Measurements from ENCODE around the gene GPER1.

GPER1 gene

DNA sequence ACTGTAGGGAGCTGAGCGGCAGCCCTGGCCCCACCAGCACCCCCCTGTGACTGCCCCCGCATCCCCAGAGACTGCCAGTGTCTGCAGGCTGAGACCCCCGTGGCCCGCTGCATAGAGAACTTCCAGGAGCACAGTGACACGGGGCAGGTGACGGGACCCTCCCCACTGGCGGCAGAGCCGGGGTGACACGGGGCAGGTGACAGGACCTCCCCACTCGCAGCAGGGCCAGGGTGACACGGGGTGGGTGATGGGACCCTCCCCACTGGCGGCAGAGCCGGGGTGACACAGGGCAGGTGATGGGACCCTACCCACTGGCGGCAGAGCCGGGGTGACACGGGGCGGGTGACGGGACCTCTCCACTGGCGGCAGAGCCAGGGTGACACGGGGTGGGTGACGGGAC lies 2.3 kb downstream of the GPER1 start:
- Histone ChIP-seq H3K9ac (ENCODE audit: low read depth in 1 of 2, low read length in 2 of 2) (no peak overlapping the region), H3K9me3 (ENCODE audit: control insufficient read depth in 1 of 2, low read length in 2 of 2) (no peaks in the 10 kb centered on the region), H3K27me3 (ENCODE audit: control insufficient read depth in 1 of 2, insufficient read depth in 2 of 2, low read length in 2 of 2) (no peaks in the 10 kb centered on the region), H3K36me3 (ENCODE audit: control insufficient read depth in 1 of 2, insufficient read depth in 2 of 2, low read length in 2 of 2) (peaks cover 0 to 5% of the 10 kb centered on the region in 2 donors), H3K27ac (ENCODE audit: low read depth, low read length) (no peak overlapping the region), H3K4me3 (ENCODE audit: low read depth in 1 of 2, low read length in 2 of 2) (no peak overlapping the region), H3K4me1 (ENCODE audit: control insufficient read depth in 1 of 2, insufficient read depth in 2 of 2, low read length in 2 of 2) (peaks cover 13 to 17% of the 10 kb centered on the region in 2 donors)

- H3K27ac ChIP-seq (ENCODE audit: low read depth, low read length), result no peak overlapping the region
- H3K4me1 ChIP-seq (ENCODE audit: control insufficient read depth in 1 of 2, insufficient read depth in 2 of 2, low read length in 2 of 2), result peaks cover 13 to 17% of the 10 kb centered on the region in 2 donors
- H3K9me3 ChIP-seq (ENCODE audit: control insufficient read depth in 1 of 2, low read length in 2 of 2), result no peaks in the 10 kb centered on the region
- peaks cover 0 to 5% of the 10 kb centered on the region in 2 donors for H3K36me3 ChIP-seq (ENCODE audit: control insufficient read depth in 1 of 2, insufficient read depth in 2 of 2, low read length in 2 of 2)
- no peak overlapping the region for H3K9ac ChIP-seq (ENCODE audit: low read depth in 1 of 2, low read length in 2 of 2)
- no peak overlapping the region for H3K4me3 ChIP-seq (ENCODE audit: low read depth in 1 of 2, low read length in 2 of 2)
- no peaks in the 10 kb centered on the region for H3K27me3 ChIP-seq (ENCODE audit: control insufficient read depth in 1 of 2, insufficient read depth in 2 of 2, low read length in 2 of 2)
Measured at GRCh38 chr7:1090686-1091643, 3.1 kb downstream of the GPER1 start.

DNA sequence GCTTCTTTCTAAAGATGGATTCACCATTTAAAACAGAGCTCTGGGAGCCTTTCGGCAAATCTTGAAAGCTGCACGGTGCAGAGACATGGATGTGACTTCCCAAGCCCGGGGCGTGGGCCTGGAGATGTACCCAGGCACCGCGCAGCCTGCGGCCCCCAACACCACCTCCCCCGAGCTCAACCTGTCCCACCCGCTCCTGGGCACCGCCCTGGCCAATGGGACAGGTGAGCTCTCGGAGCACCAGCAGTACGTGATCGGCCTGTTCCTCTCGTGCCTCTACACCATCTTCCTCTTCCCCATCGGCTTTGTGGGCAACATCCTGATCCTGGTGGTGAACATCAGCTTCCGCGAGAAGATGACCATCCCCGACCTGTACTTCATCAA lies 3.7 kb downstream of the GPER1 start:
- H3K27me3 ChIP-seq (ENCODE audit: control insufficient read depth in 1 of 2, insufficient read depth in 2 of 2, low read length in 2 of 2), result no peaks in the 10 kb centered on the region
- H3K27ac ChIP-seq (ENCODE audit: low read depth, low read length), result no peak overlapping the region
- no peak overlapping the region for H3K9ac ChIP-seq (ENCODE audit: low read depth in 1 of 2, low read length in 2 of 2)
- no peak overlapping the region for H3K4me3 ChIP-seq (ENCODE audit: low read depth in 1 of 2, low read length in 2 of 2)
- peaks cover 0 to 5% of the 10 kb centered on the region in 2 donors for H3K36me3 ChIP-seq (ENCODE audit: control insufficient read depth in 1 of 2, insufficient read depth in 2 of 2, low read length in 2 of 2)
- peaks cover 9 to 15% of the 10 kb centered on the region in 2 donors for H3K4me1 ChIP-seq (ENCODE audit: control insufficient read depth in 1 of 2, insufficient read depth in 2 of 2, low read length in 2 of 2)
- H3K9me3 ChIP-seq (ENCODE audit: control insufficient read depth in 1 of 2, low read length in 2 of 2), result no peaks in the 10 kb centered on the region

DNA sequence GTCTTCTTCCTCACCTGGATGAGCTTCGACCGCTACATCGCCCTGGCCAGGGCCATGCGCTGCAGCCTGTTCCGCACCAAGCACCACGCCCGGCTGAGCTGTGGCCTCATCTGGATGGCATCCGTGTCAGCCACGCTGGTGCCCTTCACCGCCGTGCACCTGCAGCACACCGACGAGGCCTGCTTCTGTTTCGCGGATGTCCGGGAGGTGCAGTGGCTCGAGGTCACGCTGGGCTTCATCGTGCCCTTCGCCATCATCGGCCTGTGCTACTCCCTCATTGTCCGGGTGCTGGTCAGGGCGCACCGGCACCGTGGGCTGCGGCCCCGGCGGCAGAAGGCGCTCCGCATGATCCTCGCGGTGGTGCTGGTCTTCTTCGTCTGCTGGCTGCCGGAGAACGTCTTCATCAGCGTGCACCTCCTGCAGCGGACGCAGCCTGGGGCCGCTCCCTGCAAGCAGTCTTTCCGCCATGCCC lies 4.3 kb downstream of the GPER1 start:
- no peaks in the 10 kb centered on the region for H3K27me3 ChIP-seq (ENCODE audit: control insufficient read depth in 1 of 2, insufficient read depth in 2 of 2, low read length in 2 of 2)
- H3K9ac ChIP-seq (ENCODE audit: low read depth in 1 of 2, low read length in 2 of 2), result no peak overlapping the region
- H3K27ac ChIP-seq (ENCODE audit: low read depth, low read length), result no peak overlapping the region
- H3K4me3 ChIP-seq (ENCODE audit: low read depth in 1 of 2, low read length in 2 of 2), result no peak overlapping the region
- no peaks in the 10 kb centered on the region for H3K9me3 ChIP-seq (ENCODE audit: control insufficient read depth in 1 of 2, low read length in 2 of 2)
- peaks cover 0 to 5% of the 10 kb centered on the region in 2 donors for H3K36me3 ChIP-seq (ENCODE audit: control insufficient read depth in 1 of 2, insufficient read depth in 2 of 2, low read length in 2 of 2)
- peaks cover 7 to 10% of the 10 kb centered on the region in 2 donors for H3K4me1 ChIP-seq (ENCODE audit: control insufficient read depth in 1 of 2, insufficient read depth in 2 of 2, low read length in 2 of 2)

GRCh38 chr7:1092806-1093501 lies 5.0 kb downstream of the GPER1 start:
- Histone ChIP-seq H3K36me3 (ENCODE audit: control insufficient read depth in 1 of 2, insufficient read depth in 2 of 2, low read length in 2 of 2) (peaks cover 0 to 5% of the 10 kb centered on the region in 2 donors), H3K27ac (ENCODE audit: low read depth, low read length) (no peak overlapping the region), H3K4me1 (ENCODE audit: control insufficient read depth in 1 of 2, insufficient read depth in 2 of 2, low read length in 2 of 2) (peaks cover 0 to 2% of the 10 kb centered on the region in 2 donors), H3K4me3 (ENCODE audit: low read depth in 1 of 2, low read length in 2 of 2) (no peak overlapping the region), H3K9ac (ENCODE audit: low read depth in 1 of 2, low read length in 2 of 2) (no peak overlapping the region), H3K27me3 (ENCODE audit: control insufficient read depth in 1 of 2, insufficient read depth in 2 of 2, low read length in 2 of 2) (no peaks in the 10 kb centered on the region), H3K9me3 (ENCODE audit: control insufficient read depth in 1 of 2, low read length in 2 of 2) (no peaks in the 10 kb centered on the region)

GRCh38 chr7:1093502-1093843 lies 5.6 kb downstream of the GPER1 start:
- no peak overlapping the region for H3K9ac ChIP-seq (ENCODE audit: low read depth in 1 of 2, low read length in 2 of 2)
- no peaks in the 10 kb centered on the region for H3K4me1 ChIP-seq (ENCODE audit: control insufficient read depth in 1 of 2, insufficient read depth in 2 of 2, low read length in 2 of 2)
- peaks cover 0 to 5% of the 10 kb centered on the region in 2 donors for H3K36me3 ChIP-seq (ENCODE audit: control insufficient read depth in 1 of 2, insufficient read depth in 2 of 2, low read length in 2 of 2)
- no peak overlapping the region for H3K27ac ChIP-seq (ENCODE audit: low read depth, low read length)
- H3K4me3 ChIP-seq (ENCODE audit: low read depth in 1 of 2, low read length in 2 of 2), result no peak overlapping the region
- no peaks in the 10 kb centered on the region for H3K9me3 ChIP-seq (ENCODE audit: control insufficient read depth in 1 of 2, low read length in 2 of 2)
- H3K27me3 ChIP-seq (ENCODE audit: control insufficient read depth in 1 of 2, insufficient read depth in 2 of 2, low read length in 2 of 2), result no peaks in the 10 kb centered on the region

DNA sequence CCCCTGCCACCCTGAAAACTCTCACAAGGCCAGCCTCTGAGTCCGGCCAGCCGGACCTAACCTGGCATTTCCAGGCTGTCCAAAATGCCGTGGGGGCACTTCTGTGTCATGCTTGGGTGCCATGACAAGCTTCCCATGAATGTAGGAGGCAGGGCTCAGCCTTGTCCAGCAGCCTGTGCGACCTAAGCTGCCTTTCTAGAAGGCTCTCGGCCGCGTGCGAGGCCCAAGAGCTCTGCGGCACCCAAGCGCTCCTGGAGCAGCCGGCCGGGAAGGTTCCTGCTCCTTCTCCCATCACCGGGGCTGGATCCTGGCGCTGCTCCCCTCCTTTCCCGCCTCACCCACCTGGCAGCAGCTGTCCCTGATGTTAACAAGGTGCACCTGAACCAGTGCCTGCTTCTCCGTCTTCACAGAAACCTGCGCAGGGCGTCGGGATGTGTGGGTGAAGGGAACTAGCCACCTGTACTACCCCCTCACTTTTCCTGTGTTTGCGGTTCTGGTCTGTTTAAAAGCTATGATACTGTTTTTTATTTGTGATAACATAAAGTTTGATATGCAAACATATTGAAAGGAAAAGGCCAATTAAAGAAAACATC lies 6.1 kb downstream of the GPER1 start:
- H3K27ac ChIP-seq (ENCODE audit: low read depth, low read length), result no peak overlapping the region

GRCh38 chr7:1094870-1095269 lies 7.0 kb downstream of the GPER1 start:
- no peak overlapping the region for H3K27ac ChIP-seq (ENCODE audit: low read depth, low read length)
- peaks cover 0 to 5% of the 10 kb centered on the region in 2 donors for H3K36me3 ChIP-seq (ENCODE audit: control insufficient read depth in 1 of 2, insufficient read depth in 2 of 2, low read length in 2 of 2)
- H3K4me3 ChIP-seq (ENCODE audit: low read depth in 1 of 2, low read length in 2 of 2), result no peak overlapping the region
- H3K9ac ChIP-seq (ENCODE audit: low read depth in 1 of 2, low read length in 2 of 2), result no peak overlapping the region
- no peaks in the 10 kb centered on the region for H3K9me3 ChIP-seq (ENCODE audit: control insufficient read depth in 1 of 2, low read length in 2 of 2)
- H3K27me3 ChIP-seq (ENCODE audit: control insufficient read depth in 1 of 2, insufficient read depth in 2 of 2, low read length in 2 of 2), result no peaks in the 10 kb centered on the region
- no peaks in the 10 kb centered on the region for H3K4me1 ChIP-seq (ENCODE audit: control insufficient read depth in 1 of 2, insufficient read depth in 2 of 2, low read length in 2 of 2)

More for the DNA sequence above, 6.1 kb downstream of the GPER1 start:
- Histone ChIP-seq H3K9me3 (ENCODE audit: control insufficient read depth in 1 of 2, low read length in 2 of 2) (no peaks in the 10 kb centered on the region), H3K36me3 (ENCODE audit: control insufficient read depth in 1 of 2, insufficient read depth in 2 of 2, low read length in 2 of 2) (peaks cover 0 to 5% of the 10 kb centered on the region in 2 donors), H3K4me3 (ENCODE audit: low read depth in 1 of 2, low read length in 2 of 2) (no peak overlapping the region), H3K27me3 (ENCODE audit: control insufficient read depth in 1 of 2, insufficient read depth in 2 of 2, low read length in 2 of 2) (no peaks in the 10 kb centered on the region), H3K4me1 (ENCODE audit: control insufficient read depth in 1 of 2, insufficient read depth in 2 of 2, low read length in 2 of 2) (no peaks in the 10 kb centered on the region), H3K9ac (ENCODE audit: low read depth in 1 of 2, low read length in 2 of 2) (no peak overlapping the region)

DNA sequence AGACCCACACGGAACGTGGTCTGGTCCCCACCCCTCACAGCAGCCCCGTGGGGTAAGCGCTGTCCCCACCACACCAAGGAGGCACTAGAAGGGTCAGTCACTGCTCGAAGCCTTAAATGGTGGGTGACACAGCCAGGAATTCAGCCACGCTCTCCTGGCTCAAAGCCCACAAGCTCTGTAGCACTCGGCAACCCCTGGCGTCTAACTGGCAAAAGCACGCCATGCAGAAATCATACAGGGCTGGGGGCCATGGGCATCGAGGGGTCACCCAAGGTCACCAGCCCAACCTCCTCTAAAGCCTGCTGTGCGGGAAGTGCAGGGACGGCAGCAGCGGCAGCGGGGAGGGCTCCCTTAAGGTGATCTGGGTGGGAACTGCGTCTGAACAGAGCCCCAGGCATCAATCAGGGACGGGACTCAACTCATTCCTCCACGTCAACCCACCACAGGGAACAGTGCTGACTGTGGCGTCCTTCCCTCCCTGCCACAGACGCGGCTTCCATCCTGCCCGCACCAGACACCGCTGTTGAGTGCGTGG lies 7.8 kb downstream of the GPER1 start:
- Histone ChIP-seq H3K36me3 (ENCODE audit: control insufficient read depth in 1 of 2, insufficient read depth in 2 of 2, low read length in 2 of 2) (peaks cover 0 to 5% of the 10 kb centered on the region in 2 donors), H3K9ac (ENCODE audit: low read depth in 1 of 2, low read length in 2 of 2) (no peak overlapping the region), H3K9me3 (ENCODE audit: control insufficient read depth in 1 of 2, low read length in 2 of 2) (no peaks in the 10 kb centered on the region), H3K27ac (ENCODE audit: low read depth, low read length) (no peak overlapping the region), H3K4me1 (ENCODE audit: control insufficient read depth in 1 of 2, insufficient read depth in 2 of 2, low read length in 2 of 2) (no peaks in the 10 kb centered on the region), H3K4me3 (ENCODE audit: low read depth in 1 of 2, low read length in 2 of 2) (no peak overlapping the region), H3K27me3 (ENCODE audit: control insufficient read depth in 1 of 2, insufficient read depth in 2 of 2, low read length in 2 of 2) (no peaks in the 10 kb centered on the region)
